ENCODE data around the gene TRAP1. TPM values are rescaled to one million over a fixed set of nuclear protein-coding genes. Genes with fewer than 3 reads are reported as not detected.

The TRAP1 gene
- polyA plus RNA-seq, 1 donor from 2014 or later: 73.0 TPM

DNA sequence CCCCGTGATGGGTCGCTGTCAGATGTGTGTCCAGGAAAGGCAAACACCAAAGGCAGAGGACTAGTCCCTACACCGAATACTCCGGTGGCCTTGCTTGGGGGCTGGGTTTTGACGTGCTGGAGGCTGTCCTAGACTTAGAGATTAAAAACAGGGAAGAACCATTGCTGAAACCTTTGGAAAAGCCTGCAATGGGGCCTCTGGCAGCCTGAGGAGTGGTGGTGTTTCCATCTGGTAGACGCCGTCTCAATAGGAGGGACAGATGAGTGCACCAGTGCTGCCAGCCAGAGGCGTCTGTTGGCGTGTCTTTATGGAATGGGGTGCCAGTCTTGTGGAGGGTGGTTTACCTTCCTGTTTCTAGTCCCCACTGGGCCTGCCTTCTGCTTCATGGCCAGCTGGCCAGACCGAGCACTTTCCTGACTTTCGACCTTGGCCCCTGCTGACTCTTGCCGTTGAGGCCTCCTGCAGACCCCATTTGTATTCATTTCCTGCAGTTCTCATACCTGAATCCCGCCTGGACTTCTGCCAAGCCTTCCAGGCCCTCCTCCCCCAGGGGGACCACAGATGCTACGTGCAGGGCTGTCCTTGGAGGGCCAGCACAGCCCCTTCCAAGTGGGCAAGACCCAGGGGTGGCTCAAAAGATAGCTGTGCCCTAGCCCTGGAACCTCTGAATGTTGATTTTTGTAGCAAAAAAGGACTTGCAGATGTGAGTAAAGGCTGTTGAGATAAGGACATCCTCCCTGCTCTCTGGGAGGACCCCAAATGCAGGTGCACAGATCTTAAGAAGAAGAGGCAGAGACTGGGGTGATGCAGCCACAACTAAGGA lies 64.7 kb downstream of the TRAP1 start:
- Histone ChIP-seq H2AFZ (ENCODE audit: low read depth, low read length) (no peak overlapping the region), H3K27ac (ENCODE audit: low read length) (no peak overlapping the region), H3K4me2 (ENCODE audit: low read length) (no peak overlapping the region), H4K20me1 (ENCODE audit: insufficient read depth) (no peaks in the 10 kb centered on the region), H3K9ac (ENCODE audit: low read length) (no peak overlapping the region), H3K27me3 (ENCODE audit: insufficient read depth, low read depth, low read length) (no peaks in the 10 kb centered on the region), H3F3A (ENCODE audit: insufficient read depth, low read length, poor library complexity, severe bottlenecking) (no peaks in the 10 kb centered on the region), H3K9me2 (ENCODE audit: insufficient read depth, low read length) (no peaks in the 10 kb centered on the region), H3K79me2 (replicated peaks; ENCODE audit: insufficient read depth, low read length) (no peaks in the 10 kb centered on the region), H3K4me3 (ENCODE audit: low read length) (no peak overlapping the region), H3K36me3 (ENCODE audit: insufficient read depth, low read length) (peaks cover 10% of the 10 kb centered on the region), H3K9me3 (ENCODE audit: low read length) (no peaks in the 10 kb centered on the region)
- TF ChIP-seq SMC3 (conservative IDR thresholded peaks at IDR 0.05; ENCODE audit: poor library complexity): no peak
- TF ChIP-seq, protein P1, sequence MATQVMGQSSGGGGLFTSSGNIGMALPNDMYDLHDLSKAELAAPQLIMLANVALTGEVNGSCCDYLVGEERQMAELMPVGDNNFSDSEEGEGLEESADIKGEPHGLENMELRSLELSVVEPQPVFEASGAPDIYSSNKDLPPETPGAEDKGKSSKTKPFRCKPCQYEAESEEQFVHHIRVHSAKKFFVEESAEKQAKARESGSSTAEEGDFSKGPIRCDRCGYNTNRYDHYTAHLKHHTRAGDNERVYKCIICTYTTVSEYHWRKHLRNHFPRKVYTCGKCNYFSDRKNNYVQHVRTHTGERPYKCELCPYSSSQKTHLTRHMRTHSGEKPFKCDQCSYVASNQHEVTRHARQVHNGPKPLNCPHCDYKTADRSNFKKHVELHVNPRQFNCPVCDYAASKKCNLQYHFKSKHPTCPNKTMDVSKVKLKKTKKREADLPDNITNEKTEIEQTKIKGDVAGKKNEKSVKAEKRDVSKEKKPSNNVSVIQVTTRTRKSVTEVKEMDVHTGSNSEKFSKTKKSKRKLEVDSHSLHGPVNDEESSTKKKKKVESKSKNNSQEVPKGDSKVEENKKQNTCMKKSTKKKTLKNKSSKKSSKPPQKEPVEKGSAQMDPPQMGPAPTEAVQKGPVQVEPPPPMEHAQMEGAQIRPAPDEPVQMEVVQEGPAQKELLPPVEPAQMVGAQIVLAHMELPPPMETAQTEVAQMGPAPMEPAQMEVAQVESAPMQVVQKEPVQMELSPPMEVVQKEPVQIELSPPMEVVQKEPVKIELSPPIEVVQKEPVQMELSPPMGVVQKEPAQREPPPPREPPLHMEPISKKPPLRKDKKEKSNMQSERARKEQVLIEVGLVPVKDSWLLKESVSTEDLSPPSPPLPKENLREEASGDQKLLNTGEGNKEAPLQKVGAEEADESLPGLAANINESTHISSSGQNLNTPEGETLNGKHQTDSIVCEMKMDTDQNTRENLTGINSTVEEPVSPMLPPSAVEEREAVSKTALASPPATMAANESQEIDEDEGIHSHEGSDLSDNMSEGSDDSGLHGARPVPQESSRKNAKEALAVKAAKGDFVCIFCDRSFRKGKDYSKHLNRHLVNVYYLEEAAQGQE (IDR thresholded peaks at IDR 0.05; ENCODE audit: borderline replicate concordance): no peak
- TF ChIP-seq, protein P2, sequence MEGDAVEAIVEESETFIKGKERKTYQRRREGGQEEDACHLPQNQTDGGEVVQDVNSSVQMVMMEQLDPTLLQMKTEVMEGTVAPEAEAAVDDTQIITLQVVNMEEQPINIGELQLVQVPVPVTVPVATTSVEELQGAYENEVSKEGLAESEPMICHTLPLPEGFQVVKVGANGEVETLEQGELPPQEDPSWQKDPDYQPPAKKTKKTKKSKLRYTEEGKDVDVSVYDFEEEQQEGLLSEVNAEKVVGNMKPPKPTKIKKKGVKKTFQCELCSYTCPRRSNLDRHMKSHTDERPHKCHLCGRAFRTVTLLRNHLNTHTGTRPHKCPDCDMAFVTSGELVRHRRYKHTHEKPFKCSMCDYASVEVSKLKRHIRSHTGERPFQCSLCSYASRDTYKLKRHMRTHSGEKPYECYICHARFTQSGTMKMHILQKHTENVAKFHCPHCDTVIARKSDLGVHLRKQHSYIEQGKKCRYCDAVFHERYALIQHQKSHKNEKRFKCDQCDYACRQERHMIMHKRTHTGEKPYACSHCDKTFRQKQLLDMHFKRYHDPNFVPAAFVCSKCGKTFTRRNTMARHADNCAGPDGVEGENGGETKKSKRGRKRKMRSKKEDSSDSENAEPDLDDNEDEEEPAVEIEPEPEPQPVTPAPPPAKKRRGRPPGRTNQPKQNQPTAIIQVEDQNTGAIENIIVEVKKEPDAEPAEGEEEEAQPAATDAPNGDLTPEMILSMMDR (IDR thresholded peaks at IDR 0.05; ENCODE audit: poor library complexity, severe bottlenecking): no peak

DNA sequence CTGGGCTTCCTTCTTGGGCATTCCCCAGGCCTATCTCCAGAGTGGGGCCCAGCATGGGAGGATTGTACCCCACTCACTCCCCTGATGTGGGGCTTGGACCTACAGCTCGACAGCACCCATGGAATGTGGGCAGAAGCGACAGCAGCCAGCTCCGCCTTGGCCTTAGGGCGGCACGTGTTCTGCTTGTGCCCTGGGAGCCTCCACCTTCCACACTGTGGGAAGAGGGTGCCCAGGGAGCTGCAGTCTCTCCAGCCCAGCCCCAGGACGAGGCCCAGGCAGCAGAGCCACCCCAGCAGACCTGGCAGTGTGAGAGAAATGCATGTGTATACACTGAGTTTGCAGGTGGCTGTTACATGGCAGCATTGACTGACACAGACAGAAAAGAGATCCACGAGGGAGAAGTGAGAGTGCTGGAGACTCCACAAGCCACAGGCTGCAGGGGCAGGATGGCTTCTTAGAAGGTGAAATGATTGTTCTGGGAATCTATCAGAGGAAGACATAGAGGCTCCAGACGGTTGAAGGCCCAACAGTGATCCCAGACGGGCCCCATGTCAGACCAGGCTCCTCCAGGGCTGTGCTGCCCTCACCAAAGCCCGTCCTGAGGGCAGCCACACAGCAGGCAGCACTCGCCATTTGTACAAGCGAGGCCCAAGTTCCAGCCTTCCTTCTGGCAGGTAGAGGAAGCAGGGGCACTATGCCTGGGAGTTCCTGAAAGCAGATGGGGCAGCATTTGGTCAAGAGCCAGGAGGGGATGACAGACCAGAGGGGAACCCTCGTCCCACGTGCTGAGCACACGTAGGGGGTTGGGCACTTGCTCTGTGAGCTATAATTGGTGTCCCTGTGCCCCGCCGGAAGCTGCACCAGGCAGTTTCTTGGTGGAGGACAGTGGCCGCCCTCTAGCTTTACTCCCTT lies 65.6 kb downstream of the TRAP1 start:
- Histone ChIP-seq H3K9me2 (ENCODE audit: insufficient read depth, low read length) (no peaks in the 10 kb centered on the region), H3K36me3 (ENCODE audit: insufficient read depth, low read length) (peaks cover 4% of the 10 kb centered on the region), H3K4me2 (ENCODE audit: low read length) (no peak overlapping the region), H3K27me3 (ENCODE audit: insufficient read depth, low read depth, low read length) (no peaks in the 10 kb centered on the region), H3K79me2 (replicated peaks; ENCODE audit: insufficient read depth, low read length) (no peaks in the 10 kb centered on the region), H4K20me1 (ENCODE audit: insufficient read depth) (no peaks in the 10 kb centered on the region), H2AFZ (ENCODE audit: low read depth, low read length) (no peak overlapping the region), H3K9me3 (ENCODE audit: low read length) (no peaks in the 10 kb centered on the region), H3F3A (ENCODE audit: insufficient read depth, low read length, poor library complexity, severe bottlenecking) (no peaks in the 10 kb centered on the region), H3K9ac (ENCODE audit: low read length) (no peak overlapping the region), H3K27ac (ENCODE audit: low read length) (no peak overlapping the region), H3K4me3 (ENCODE audit: low read length) (no peak overlapping the region)
- TF ChIP-seq TAF1 (IDR thresholded peaks at IDR 0.05; ENCODE audit: low read depth) (no peak), MXI1 (conservative IDR thresholded peaks at IDR 0.05; ENCODE audit: poor library complexity, severe bottlenecking) (no peak), RAD21 (conservative IDR thresholded peaks at IDR 0.05) (no peak), EZH2 (IDR thresholded peaks at IDR 0.05; ENCODE audit: borderline replicate concordance, insufficient read depth, low read length, poor library complexity, severe bottlenecking) (no peak), SMC3 (conservative IDR thresholded peaks at IDR 0.05; ENCODE audit: poor library complexity) (no peak), EP300 (conservative IDR thresholded peaks at IDR 0.05; ENCODE audit: poor library complexity, severe bottlenecking) (no peak), POLR2AphosphoS5 (IDR thresholded peaks at IDR 0.05) (no peak)
- TF ChIP-seq, protein P1 (IDR thresholded peaks at IDR 0.05; ENCODE audit: borderline replicate concordance): no peak
- TF ChIP-seq, protein P2 (IDR thresholded peaks at IDR 0.05; ENCODE audit: poor library complexity, severe bottlenecking): no peak
